ACHN (cell line): ENCODE measurements around the gene PFDN5.

Source experiments
- DNase-seq: peaks from one replicate; pipeline ENCODE4 v3.0.0-alpha.2; 2015
- in situ Hi-C: cut with HindIII; loops from 2 replicates; pipeline ENCODE4 v1.10.0; 2017; ENCODE audit warnings: low sequenced_read_pairs, low pct_ligation_motif_present, low pct_unique_long_range_greater_than_20kb

The PFDN5 gene

DNA sequence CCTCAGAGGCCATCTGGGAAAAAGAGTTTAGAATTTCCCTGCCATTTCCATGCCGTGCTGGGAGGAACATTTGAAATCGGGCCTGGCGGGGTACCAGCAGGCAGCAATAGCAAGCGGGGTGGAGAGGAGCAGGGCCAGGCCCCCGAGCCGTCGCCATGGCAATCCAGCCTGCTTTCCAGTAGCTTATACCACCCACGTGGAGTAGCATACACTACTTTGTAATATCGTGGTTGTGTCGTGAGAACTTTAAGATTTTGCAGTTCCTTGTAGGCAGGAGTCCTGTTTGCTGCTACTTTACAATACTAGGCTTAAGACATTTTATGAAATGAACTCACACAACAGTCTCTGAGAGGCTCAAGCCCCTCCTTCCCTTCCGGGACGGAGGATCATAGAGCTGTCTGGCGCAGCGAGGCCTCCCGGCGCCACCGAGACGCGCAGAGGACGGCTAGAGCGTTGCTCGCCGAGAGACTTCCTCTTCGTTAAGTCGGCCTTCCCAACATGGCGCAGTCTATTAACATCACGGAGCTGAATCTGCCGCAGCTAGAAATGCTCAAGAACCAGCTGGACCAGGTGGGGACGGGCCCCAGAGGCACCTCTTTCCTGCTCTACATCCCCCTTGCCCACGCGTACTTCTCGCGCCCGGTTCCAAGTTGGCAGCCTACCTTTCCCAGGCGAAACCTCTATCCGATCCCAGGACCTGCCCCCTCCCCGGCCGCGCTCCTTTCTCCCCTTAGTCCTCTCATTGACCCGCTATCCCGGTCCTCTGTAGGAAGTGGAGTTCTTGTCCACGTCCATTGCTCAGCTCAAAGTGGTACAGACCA is at the start of gene PFDN5:
PFDN5 (plus strand) TSS at position 473 of the 821 bp plus-strand sequence; CDS start at position 499, 26 bp downstream.
- in situ Hi-C loops: no loop called here
- peak; percentile 91 for DNase-seq

DNA sequence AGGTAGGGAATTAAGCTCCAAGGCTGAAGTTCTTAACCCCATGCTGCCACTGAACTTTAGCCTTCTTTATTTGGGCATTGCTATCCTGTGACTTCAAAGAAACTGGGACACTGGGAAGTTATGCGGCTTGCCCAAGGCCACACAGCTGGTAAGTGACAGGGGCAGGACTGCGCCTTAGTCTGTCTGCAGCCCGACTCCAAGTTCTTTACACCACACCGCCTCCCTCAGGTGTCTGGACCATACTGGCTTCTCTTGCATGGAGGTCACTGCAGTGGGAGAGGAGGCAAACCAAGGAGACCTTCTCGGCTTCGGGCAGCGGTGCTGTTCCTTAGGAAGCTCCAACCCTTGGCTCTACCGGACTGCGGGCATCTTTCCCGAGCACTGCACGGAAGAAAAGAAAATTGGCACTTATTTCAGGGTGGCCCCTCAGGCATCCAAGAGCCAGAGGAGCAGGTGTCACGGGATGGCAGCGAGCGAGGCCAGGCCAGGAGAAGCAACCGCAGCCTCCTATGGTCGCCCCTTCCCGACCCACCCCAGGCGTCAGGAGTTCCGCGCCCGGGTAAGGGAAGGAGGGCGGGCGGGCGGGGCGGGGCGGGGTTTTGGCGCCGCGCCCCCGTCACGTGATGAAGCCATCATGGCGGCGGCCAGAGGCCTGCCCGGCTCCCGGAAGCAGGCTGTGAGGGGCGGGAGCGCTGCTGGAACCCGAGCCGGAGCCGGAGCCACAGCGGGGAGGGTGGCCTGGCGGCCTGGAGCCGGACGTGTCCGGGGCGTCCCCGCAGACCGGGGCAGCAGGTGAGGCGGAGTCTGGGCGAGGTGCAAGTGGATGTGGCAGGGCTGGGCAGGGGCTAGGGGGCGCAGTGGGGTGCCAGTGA is 43.6 kb upstream of the PFDN5 start:
- in situ Hi-C loops: no loop called here
- peak; percentile 89 for DNase-seq

DNA sequence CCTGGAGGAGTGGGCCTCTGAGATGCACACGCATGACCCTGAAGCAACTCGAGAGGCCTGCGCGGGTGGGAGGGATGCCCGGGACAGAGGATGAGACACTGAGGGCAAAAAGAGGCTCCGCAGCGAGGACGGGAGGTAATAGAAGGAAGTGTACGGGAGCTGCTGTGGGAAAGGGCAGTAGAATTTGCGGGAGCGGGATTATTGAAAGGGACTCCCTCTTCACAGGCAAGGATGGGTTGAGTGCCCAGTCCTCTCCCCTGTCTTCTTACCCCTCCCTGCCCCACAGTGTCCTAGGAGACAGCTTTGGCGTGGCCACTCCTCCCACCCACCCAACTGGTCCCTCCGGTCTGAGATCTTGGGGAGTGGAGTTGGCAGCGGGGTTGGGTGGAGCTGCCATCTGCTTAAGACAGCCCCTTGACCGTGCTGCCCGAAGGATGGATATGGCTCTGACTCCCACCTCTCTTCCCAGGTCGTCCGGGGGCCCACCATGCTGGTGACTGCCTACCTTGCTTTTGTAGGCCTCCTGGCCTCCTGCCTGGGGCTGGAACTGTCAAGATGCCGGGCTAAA is 42.9 kb upstream of the PFDN5 start:
- in situ Hi-C loops: no loop called here
- no peak for DNase-seq

DNA sequence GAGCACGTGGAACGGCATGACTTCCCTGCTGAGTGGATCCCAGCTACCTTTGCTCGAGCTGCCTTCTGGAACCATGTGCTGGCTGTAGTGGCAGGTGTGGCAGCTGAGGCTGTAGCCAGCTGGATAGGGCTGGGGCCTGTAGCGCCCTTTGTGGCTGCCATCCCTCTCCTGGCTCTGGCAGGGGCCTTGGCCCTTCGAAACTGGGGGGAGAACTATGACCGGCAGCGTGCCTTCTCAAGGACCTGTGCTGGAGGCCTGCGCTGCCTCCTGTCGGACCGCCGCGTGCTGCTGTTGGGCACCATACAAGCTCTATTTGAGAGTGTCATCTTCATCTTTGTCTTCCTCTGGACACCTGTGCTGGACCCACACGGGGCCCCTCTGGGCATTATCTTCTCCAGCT is 42.0 kb upstream of the PFDN5 start:
- in situ Hi-C loops: no loop called here
- DNase-seq: no peak

DNA sequence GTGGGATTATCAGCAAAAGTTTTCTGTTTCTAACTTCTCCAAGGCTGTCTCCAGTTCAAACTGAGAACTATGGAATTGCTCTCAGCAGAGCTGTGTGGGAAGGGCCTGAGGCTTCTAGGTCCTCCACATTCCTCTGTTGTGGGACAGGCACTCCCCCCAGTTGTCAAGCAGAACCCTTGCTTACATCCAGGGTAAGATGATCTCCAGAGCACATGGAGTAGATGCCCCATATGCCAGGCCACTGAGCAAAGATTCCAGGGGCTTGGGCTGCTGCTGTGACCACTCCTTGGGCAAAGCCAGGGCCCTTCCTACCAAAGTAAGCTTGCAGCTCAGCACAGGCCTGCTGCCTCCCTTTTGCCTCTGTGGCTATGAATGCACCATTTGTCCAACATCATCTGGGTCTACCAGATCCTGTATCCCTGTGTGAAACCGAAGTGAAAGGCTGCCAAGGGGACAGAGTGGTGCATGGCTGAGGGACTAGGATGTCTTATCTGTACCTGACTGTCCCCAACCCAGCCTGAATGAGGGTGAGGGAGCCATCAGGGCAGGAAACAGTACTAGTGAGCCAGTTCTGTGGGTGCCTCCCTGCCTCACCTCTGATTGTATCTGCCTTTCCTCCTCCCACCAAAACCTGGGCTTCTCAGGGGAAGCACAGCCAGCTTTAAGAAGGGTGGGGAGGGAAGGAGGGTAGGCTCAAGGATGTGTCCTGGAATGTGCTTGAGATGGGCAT is 40.4 kb upstream of the PFDN5 start:
- in situ Hi-C loops: no loop called here
- no peak for DNase-seq

DNA sequence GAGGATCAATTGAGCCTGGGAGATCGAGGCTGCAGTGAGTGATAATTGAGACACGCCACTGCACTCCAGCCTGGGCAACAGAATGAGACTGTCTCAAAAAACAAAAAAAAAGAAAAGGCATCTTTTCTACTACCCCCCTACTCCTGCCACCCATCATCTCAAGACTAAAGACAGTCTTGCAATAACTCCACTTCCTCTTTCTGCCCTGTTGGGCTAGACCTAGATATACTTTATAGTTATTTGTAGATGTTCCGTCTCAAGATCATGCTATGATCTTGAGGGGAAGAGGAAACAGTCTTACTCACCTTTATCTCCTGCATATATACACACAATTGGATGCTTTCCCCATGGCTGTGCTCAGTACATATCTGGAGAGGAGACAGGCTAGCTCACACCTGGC is 39.3 kb upstream of the PFDN5 start:
- DNase-seq: no peak
- in situ Hi-C loops: no loop called here

- in situ Hi-C loops: no loop called here
Measured at GRCh38 chr12:53258541-53259539, 36.5 kb upstream of the PFDN5 start.

DNA sequence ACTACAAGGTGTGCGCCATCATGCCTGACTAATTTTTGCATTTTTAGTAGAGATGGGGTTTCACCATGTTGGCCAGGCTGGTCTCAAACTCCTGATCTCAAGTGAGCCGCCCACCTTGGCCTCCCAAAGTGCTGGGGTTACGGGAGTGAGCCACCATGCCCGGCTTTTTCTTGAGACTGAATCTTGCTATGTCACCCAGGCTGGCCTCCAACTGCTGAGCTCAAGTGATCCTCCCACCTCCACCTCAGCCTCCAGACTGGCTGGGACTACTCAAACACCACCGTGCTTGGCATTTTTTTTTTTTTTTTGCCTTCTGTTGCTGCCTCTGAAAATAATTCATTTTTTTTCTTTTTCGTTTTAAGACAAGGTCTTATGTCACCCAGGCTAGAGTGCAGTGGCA is 35.5 kb upstream of the PFDN5 start:
- in situ Hi-C loops: no loop called here
- no peak for DNase-seq

More at GRCh38 chr12:53258541-53259539, 36.5 kb upstream of the PFDN5 start:
- no peak for DNase-seq

- in situ Hi-C loops: no loop called here
- no peak for DNase-seq
Measured at GRCh38 chr12:53265783-53266182, 29.6 kb upstream of the PFDN5 start.

DNA sequence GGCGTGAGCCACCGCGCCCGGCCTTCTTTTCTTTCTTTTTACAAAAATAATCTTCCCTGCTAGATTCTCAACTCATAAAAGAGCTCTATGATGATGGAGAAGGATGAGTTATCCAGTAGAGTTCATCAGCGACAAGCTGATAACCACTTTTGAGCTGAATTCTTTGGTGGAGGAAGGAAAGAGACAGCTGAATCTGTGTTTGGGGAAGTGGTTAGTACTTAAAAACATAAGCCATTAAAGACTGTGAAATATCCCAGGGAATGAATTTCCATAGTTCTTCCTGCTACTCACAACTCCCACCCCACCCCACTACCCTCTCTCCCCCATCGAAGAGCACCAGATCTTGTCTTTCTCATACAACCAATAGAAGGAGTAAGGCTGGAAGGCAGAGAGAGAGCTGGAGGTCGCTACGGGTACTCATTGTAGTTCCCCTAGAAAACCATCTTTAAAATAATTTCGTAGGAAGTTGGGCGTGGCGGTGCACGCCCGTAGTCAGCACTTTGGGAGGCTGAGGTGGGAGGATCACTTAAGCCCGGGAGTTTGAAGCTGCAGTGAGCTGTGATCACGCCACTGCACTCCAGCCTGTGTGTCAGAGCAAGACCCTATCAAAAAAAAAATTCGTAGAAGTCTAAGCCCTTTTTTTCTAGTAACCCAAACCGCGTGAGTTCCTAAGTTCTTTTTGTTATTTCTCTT is 27.9 kb upstream of the PFDN5 start:
- no peak for DNase-seq
- in situ Hi-C loops: no loop called here

DNA sequence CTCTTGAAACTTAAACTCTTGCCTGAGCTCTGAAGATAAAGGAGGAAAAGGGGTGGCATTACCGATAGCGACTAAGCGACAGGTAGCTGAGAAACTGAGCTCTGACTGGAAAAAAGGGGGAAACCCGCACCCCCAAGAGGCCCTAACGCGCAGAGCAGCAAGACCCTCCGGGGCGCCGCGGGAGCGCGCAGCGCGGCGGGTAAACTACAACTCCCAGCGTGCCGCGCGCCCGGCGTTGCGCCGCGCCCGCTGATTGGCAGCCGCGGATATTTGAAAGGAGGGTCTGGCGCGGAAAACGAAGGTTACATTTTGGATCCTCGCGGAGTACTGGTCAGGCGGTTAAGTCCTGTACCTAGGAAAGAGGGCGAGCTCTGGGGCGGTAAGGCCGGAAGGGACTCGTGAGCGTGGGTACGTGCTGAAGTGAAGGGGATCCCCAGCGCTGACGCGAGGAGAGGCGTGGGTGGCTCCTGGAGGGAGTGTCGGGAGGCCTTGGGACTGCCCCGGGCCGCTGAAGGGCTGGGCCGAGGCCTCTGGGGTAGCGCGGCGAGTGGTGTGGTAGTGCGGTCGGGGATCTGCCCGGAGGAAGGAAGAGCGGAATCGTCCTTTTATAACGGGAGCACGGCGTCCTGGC is 27.2 kb upstream of the PFDN5 start, which contains the start of gene ESPL1:
ESPL1 (plus strand) TSS at position 301 of the 631 bp plus-strand sequence. CDS start 468 bp downstream, outside the sequence.
- in situ Hi-C loops: no loop called here

GRCh38 chr12:53268630-53269562 is 26.4 kb upstream of the PFDN5 start:
- DNase-seq: peak; percentile 19
- in situ Hi-C loops: no loop called here

More for the DNA sequence above, 27.2 kb upstream of the PFDN5 start, which contains the start of gene ESPL1:
- peak; percentile 85 for DNase-seq

DNA sequence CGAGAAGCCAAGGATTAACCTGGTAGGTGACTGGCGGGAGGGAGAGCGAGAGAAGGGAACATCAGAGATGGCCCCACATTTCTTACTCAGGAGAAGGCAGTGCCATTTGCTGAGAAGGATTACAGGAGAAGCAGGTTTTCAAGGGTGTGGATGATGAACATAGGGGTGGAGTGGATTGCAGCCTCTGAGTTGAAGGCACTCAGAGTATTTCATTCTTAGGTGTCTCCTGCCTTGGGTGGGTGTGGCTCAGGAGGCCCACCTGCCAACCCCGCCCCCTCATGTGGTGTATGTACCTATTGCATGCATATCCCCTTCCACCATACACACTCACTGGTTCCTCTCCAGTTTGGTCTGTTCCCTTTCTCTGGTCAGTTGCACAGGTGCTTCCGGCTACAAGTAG is 20.9 kb upstream of the PFDN5 start:
- in situ Hi-C loops: no loop called here

GRCh38 chr12:53276511-53276910 is 18.8 kb upstream of the PFDN5 start:
- in situ Hi-C loops: no loop called here
- DNase-seq: no peak

More for the DNA sequence above, 20.9 kb upstream of the PFDN5 start:
- DNase-seq: no peak

DNA sequence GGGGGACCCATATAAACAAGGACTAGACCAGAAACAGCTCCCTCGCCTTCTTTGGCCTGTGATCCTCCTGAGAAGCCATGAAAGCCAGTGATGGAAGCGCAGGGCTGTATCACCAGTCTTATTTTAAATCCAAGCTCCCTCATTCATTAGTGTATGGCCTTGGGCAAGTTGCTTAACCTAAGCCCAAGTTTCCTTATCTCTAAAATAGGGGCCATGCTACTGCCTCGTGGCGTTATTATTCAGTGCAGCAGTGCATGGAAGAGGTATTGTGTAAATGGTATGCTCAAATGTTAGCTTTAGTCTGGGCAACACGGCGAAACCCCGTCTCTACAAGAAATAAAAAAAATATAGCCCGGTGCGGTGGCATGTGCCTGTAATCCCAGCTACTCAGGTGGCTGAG is 17.4 kb upstream of the PFDN5 start:
- in situ Hi-C loops: no loop called here
- DNase-seq: no peak
